ENCODE data around the gene PPP2CA.
A peak's percentile ranks its signal among the peaks of the same experiment; 100 is the strongest.

Gene PPP2CA

GRCh38 chr5:134242146-134242545 lies 16.3 kb upstream of the PPP2CA start:
- DNase-seq (ENCODE audit: low read depth) = peak; percentile 96
- peak; percentile 18 for TF ChIP-seq CTCF (conservative IDR thresholded peaks at IDR 0.05; ENCODE audit: low read depth, low read length)
- H3K4me3 ChIP-seq (ENCODE audit: low read depth, low read length) = no peak overlapping the region

DNA sequence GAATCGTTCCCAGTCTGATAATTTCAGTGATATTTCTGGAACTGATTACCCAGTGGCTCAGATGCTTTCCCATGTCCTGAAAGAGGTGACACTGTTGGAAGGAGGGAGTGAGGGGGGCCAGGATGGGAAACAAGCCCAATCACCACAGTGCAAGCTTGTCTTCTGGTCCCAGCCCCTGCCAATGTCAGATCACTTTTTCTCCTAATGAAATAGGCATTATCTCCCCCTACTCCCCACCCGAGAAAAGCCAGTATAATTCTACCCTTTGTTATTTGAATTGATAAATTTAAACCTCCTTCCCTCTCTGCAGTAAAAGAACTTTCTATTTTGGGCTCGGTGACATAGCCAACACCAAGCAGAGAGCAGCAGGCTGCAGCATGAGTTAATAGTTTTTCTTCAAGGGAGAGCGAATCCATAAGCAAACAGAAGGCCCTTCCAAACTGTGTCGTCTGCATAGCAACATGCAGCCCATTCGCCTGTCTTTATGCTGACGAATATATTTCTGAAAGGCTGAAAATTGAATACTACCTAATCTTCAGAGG lies 14.6 kb upstream of the PPP2CA start:
- H3K4me3 ChIP-seq (ENCODE audit: low read depth, low read length) = no peak overlapping the region
- no peak for TF ChIP-seq CTCF (conservative IDR thresholded peaks at IDR 0.05; ENCODE audit: low read depth, low read length)
- DNase-seq (ENCODE audit: low read depth) = peak; percentile 94

GRCh38 chr5:134236820-134237219 lies 10.9 kb upstream of the PPP2CA start:
- H3K4me3 ChIP-seq (ENCODE audit: low read depth, low read length) = no peak overlapping the region
- DNase-seq (ENCODE audit: low read depth) = no peak
- TF ChIP-seq CTCF (conservative IDR thresholded peaks at IDR 0.05; ENCODE audit: low read depth, low read length) = no peak

DNA sequence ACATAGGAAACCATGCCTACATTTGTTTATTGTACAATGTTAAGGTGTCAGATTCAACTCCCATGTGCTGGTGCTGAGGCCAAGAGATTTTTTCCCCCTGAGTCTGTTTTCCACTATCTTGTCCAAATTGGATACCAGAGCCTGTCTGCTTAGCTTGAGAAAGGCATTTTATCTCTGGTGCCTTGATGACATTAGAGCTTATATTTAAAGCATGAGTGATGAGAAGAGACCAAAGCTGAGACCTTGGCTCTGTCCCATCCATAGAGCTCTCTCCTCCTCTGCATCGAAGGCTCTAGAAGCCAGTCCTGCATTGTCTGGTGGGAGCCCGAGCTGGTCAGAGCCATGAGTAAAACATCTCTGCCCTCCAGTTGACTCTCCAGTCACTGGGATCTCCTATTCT lies 10.4 kb upstream of the PPP2CA start:
- no peak for TF ChIP-seq CTCF (conservative IDR thresholded peaks at IDR 0.05; ENCODE audit: low read depth, low read length)
- no peak overlapping the region for H3K4me3 ChIP-seq (ENCODE audit: low read depth, low read length)
- no peak for DNase-seq (ENCODE audit: low read depth)

GRCh38 chr5:134228624-134229023 lies 2.8 kb upstream of the PPP2CA start:
- DNase-seq (ENCODE audit: low read depth) = no peak
- H3K4me3 ChIP-seq (ENCODE audit: low read depth, low read length) = no peak overlapping the region
- no peak for TF ChIP-seq CTCF (conservative IDR thresholded peaks at IDR 0.05; ENCODE audit: low read depth, low read length)

- no peak for TF ChIP-seq CTCF (conservative IDR thresholded peaks at IDR 0.05; ENCODE audit: low read depth, low read length)
- DNase-seq (ENCODE audit: low read depth) = no peak
- H3K4me3 ChIP-seq (ENCODE audit: low read depth, low read length) = no peak overlapping the region
Observed at GRCh38 chr5:134227776-134228175, 1.9 kb upstream of the PPP2CA start.

DNA sequence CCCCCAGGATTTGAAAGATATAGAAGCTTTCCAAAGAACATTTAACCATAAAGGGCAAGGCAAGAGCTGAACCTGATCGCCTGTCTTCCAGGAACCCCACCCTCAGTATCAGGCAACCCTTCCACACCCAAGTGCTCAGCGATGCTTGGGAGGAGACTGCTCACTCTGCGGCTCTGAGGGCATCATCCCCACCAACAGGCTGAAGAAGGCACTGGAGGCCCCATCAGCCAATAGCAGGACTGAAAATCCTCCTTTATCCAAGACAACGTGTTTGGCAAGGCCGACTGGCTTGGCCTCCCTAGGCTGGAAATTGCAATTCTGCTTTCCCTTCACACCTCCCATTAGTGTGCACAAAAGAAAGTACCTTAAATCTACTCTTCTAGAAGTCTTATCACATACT lies 1.4 kb upstream of the PPP2CA start:
- peak; percentile 10 for TF ChIP-seq CTCF (conservative IDR thresholded peaks at IDR 0.05; ENCODE audit: low read depth, low read length)
- no peak overlapping the region for H3K4me3 ChIP-seq (ENCODE audit: low read depth, low read length)

More for the DNA sequence above, 1.4 kb upstream of the PPP2CA start:
- peak; percentile 25 for DNase-seq (ENCODE audit: low read depth)
